ENCODE measurements around the gene QSOX2. TPM values are rescaled to one million over a fixed set of nuclear protein-coding genes. Genes with fewer than 3 reads are reported as not detected.

Gene QSOX2
- total RNA-seq, 2 experiments from 2014 or later, result 50.0 to 57.5 TPM

- no peaks in the 10 kb centered on the region for H3K79me2 ChIP-seq (ENCODE audit: insufficient read depth, low read depth, low read length)
- no peak overlapping the region for H3K4me3 ChIP-seq (ENCODE audit: low read depth, low read length, poor library complexity, severe bottlenecking)
- no peak overlapping the region for H3K27ac ChIP-seq (ENCODE audit: low read depth, low read length, poor library complexity, severe bottlenecking)
- intact Hi-C loops (cut with micrococcal nuclease; ENCODE audit: unreplicated experiment), result loop anchor here (2.0 kb wide), 1 partner anchor 59 kb away; no protein-coding TSS in a partner anchor
- H2AFZ ChIP-seq (ENCODE audit: low read length), result no peak overlapping the region
- no peak for TF ChIP-seq EZH2phosphoT487 (IDR thresholded peaks at IDR 0.05; ENCODE audit: borderline replicate concordance, low read depth, low read length)
- TF ChIP-seq CTCF (conservative IDR thresholded peaks at IDR 0.05; ENCODE audit: low read length), result no peak
- H3K36me3 ChIP-seq (ENCODE audit: insufficient read depth, low read length), result no peaks in the 10 kb centered on the region
- DNase-seq (ENCODE audit: low spot score), result no peak
- peaks cover 17% of the 10 kb centered on the region for H3K4me1 ChIP-seq (ENCODE audit: insufficient read depth, low read length, poor library complexity, severe bottlenecking)
- peak overlapping the region; percentile 25; the same call in 1 of the 2 replicates for H3K4me2 ChIP-seq (ENCODE audit: low read length)
- no peaks in the 10 kb centered on the region for H3K9me3 ChIP-seq (ENCODE audit: low read length)
- CTCF ChIA-PET (ENCODE audit: unreplicated experiment), result no interaction called here
- no peaks in the 10 kb centered on the region for H4K20me1 ChIP-seq (ENCODE audit: insufficient read depth, low read length)
- BruUV-seq (replicated peaks), result no TSS peak
- no peaks in the 10 kb centered on the region for H3K9me2 ChIP-seq (ENCODE audit: insufficient read depth, low read length)
- POLR2A ChIA-PET, result interaction anchor here (1.5 kb wide), 1 partner anchor 14 kb away, joined by 3 read pairs; no protein-coding TSS in a partner anchor
Measured at GRCh38 chr9:136281421-136282271, 36.0 kb upstream of the QSOX2 start.

DNA sequence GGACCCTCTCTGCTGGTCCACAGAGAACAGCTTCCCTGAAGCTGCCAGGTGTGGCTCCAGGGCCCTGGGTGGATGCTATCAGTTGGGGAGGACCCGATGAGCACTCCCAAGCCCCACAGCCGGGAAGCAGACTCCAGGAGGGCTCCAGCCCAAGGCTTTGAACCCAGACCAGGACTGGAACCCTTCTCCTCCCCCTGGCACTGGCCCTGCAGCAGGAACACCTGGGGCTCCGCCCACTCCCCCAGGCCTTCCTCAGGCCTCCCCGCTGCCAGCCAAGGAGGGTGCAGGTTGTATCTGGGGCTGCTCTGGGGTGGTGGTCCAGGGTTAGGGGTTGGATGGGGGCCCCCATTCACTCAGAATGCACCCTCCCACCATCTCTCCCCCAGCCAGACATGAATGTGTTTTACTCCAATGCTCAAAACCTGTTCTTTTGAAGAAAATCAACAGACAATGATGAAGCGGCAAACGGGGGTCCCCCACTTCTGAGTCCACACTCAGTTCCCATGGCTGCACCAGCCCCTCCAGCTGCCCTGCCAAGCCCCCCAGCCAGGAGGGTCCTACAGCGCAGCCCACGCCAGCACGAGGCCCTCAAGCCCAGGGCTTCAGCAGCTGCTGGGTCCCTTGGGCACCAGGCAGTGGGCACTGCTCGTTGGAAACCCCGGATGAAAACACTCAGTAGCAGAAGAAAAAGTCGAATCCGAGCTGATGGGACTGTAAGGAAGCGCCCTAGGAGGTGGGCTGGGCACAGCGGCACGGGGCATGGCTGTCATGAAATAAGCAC, 35.1 kb upstream of the QSOX2 start:
- Histone ChIP-seq H2AFZ (ENCODE audit: low read length) (no peak overlapping the region), H3K9me3 (ENCODE audit: low read length) (no peaks in the 10 kb centered on the region), H3K4me2 (ENCODE audit: low read length) (no peak overlapping the region), H4K20me1 (ENCODE audit: insufficient read depth, low read length) (no peaks in the 10 kb centered on the region), H3K27ac (ENCODE audit: low read depth, low read length, poor library complexity, severe bottlenecking) (no peak overlapping the region), H3K79me2 (ENCODE audit: insufficient read depth, low read depth, low read length) (no peaks in the 10 kb centered on the region), H3K4me3 (ENCODE audit: low read depth, low read length, poor library complexity, severe bottlenecking) (no peak overlapping the region), H3K9me2 (ENCODE audit: insufficient read depth, low read length) (no peaks in the 10 kb centered on the region), H3K4me1 (ENCODE audit: insufficient read depth, low read length, poor library complexity, severe bottlenecking) (peaks cover 17% of the 10 kb centered on the region), H3K36me3 (ENCODE audit: insufficient read depth, low read length) (no peaks in the 10 kb centered on the region)
- BruUV-seq (replicated peaks), result no TSS peak
- no peak for TF ChIP-seq EZH2phosphoT487 (IDR thresholded peaks at IDR 0.05; ENCODE audit: borderline replicate concordance, low read depth, low read length)
- TF ChIP-seq CTCF (conservative IDR thresholded peaks at IDR 0.05; ENCODE audit: low read length), result no peak
- CTCF ChIA-PET (ENCODE audit: unreplicated experiment), result no interaction called here
- POLR2A ChIA-PET, result no interaction called here
- intact Hi-C loops (cut with micrococcal nuclease; ENCODE audit: unreplicated experiment), result no loop called here
- DNase-seq (ENCODE audit: low spot score), result no peak
